Fibroblast of mammary gland (primary cell): Measurements from ENCODE around the gene AFAP1L1.
A peak's percentile ranks its signal among the peaks of the same experiment; 100 is the strongest.

Experiments used
- DNase-seq: peaks from one replicate; pipeline ENCODE4 v3.0.0-alpha.2; 2010; ENCODE audit warnings: low read depth
- H3K4me3 ChIP-seq: 2 replicates; pipeline ENCODE4 v1.5.1; 2011; ENCODE audit warnings: low read depth, mild to moderate bottlenecking, low read length, moderate library complexity; ENCODE audit not compliant: control insufficient read depth
- CTCF ChIP-seq: conservative IDR thresholded peaks from 2 replicates; pipeline ENCODE4 v1.5.1; 2011; ENCODE audit warnings: low read depth, low read length, inconsistent platforms; ENCODE audit not compliant: control insufficient read depth, insufficient read depth

The AFAP1L1 gene

GRCh38 chr5:149325166-149325735 lies 53.6 kb downstream of the AFAP1L1 start:
- TF ChIP-seq CTCF = no peak
- H3K4me3 ChIP-seq = no peak overlapping the region
- DNase-seq = peak; percentile 29

GRCh38 chr5:149325894-149326293 lies 54.2 kb downstream of the AFAP1L1 start:
- TF ChIP-seq CTCF = no peak
- H3K4me3 ChIP-seq = no peak overlapping the region
- DNase-seq = no peak

GRCh38 chr5:149326611-149327010 lies 55.0 kb downstream of the AFAP1L1 start:
- H3K4me3 ChIP-seq = no peak overlapping the region
- no peak for TF ChIP-seq CTCF
- no peak for DNase-seq

- no peak overlapping the region for H3K4me3 ChIP-seq
- no peak for DNase-seq
- TF ChIP-seq CTCF = no peak
Observed at GRCh38 chr5:149328177-149328576, 56.5 kb downstream of the AFAP1L1 start.

GRCh38 chr5:149333711-149334443 lies 62.2 kb downstream of the AFAP1L1 start:
- no peak for DNase-seq
- no peak for TF ChIP-seq CTCF
- H3K4me3 ChIP-seq = no peak overlapping the region

- no peak for DNase-seq
- H3K4me3 ChIP-seq = no peak overlapping the region
- no peak for TF ChIP-seq CTCF
Observed at GRCh38 chr5:149337736-149338135, 66.1 kb downstream of the AFAP1L1 start.
